Glutamatergic neuron (in vitro differentiated cells): ENCODE data around the gene BTBD16. TPM values are rescaled to one million over a fixed set of nuclear protein-coding genes. Genes with fewer than 3 reads are reported as not detected.

Experiments used
- DNase-seq: peaks from one replicate; pipeline ENCODE4 v3.0.0; 2022
- H3K27ac Mint-ChIP-seq: one replicate; pipeline ENCODE4 v1.8.0; 2020; ENCODE audit warnings: mild to moderate bottlenecking, mixed read lengths, inconsistent platforms; ENCODE audit not compliant: unreplicated experiment
- H3K27me3 Mint-ChIP-seq: one replicate; pipeline ENCODE4 v1.8.0; 2020; ENCODE audit warnings: mild to moderate bottlenecking, moderate library complexity, mixed read lengths, inconsistent platforms; ENCODE audit not compliant: unreplicated experiment
- H3K36me3 Mint-ChIP-seq: one replicate; pipeline ENCODE4 v1.8.0; 2020; ENCODE audit warnings: mild to moderate bottlenecking, mixed read lengths, inconsistent platforms; ENCODE audit not compliant: unreplicated experiment
- H3K4me1 Mint-ChIP-seq: one replicate; pipeline ENCODE4 v1.8.0; 2020; ENCODE audit warnings: mild to moderate bottlenecking, low read depth, mixed read lengths, inconsistent platforms; ENCODE audit not compliant: unreplicated experiment
- H3K4me3 Mint-ChIP-seq: one replicate; pipeline ENCODE4 v1.8.0; 2020; ENCODE audit warnings: mild to moderate bottlenecking, mixed read lengths, inconsistent platforms; ENCODE audit not compliant: unreplicated experiment
- H3K9me3 Mint-ChIP-seq: one replicate; pipeline ENCODE4 v1.8.0; 2020; ENCODE audit warnings: mild to moderate bottlenecking, moderate library complexity, mixed read lengths, inconsistent platforms; ENCODE audit not compliant: unreplicated experiment
- CTCF ChIP-seq: fragments of 200-600 bp; sonication (generic); IDR thresholded peaks from one replicate; pipeline ENCODE4 v1.5.0; 2021; ENCODE audit not compliant: partially characterized antibody, unreplicated experiment
- total RNA-seq: library from RNA; stranded (reverse); fragmentation: NEBNext Ultra II Directional; extraction: Animal tissue kit (Norgen Biotek cat#: 25700); gene quantifications from one replicate; pipeline ENCODE4 v1.2.1, GENCODE V29; 2021; ENCODE audit not compliant: unreplicated experiment

The BTBD16 gene
- total RNA-seq, 1 donor from 2014 or later: 0.98 TPM

GRCh38 chr10:122381680-122382079, 110.6 kb downstream of the BTBD16 start:
- Mint-ChIP-seq H3K36me3 (peaks cover 4% of the 10 kb centered on the region), H3K4me1 (peaks cover 2% of the 10 kb centered on the region), H3K27me3 (no peaks in the 10 kb centered on the region), H3K9me3 (peaks cover 2% of the 10 kb centered on the region), H3K27ac (no peak overlapping the region), H3K4me3 (no peak overlapping the region)
- DNase-seq: no peak
- TF ChIP-seq CTCF: no peak

DNA sequence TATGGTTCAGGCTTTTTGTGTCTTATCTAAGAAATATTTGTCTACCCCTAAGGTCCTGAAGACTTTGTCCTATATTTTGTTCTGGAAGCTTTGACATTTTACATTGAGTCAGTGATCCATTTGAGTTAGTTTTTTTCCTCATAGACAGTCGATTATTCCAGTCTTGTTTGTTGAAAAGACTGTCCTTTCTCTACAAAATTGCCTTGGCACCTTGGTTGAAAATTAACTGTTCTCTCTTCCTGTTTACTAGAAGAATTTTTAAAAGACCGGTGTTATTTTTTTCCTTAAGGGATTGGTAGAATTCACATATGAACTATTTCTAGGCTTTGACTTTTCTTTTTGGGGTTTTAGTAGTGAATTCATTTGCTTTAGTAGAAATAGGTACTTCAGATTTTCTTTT, 115.4 kb downstream of the BTBD16 start:
- peaks cover 2% of the 10 kb centered on the region for H3K4me1 Mint-ChIP-seq
- no peak overlapping the region for H3K27ac Mint-ChIP-seq
- TF ChIP-seq CTCF: no peak
- H3K27me3 Mint-ChIP-seq: no peaks in the 10 kb centered on the region
- no peaks in the 10 kb centered on the region for H3K36me3 Mint-ChIP-seq
- H3K9me3 Mint-ChIP-seq: no peaks in the 10 kb centered on the region
- no peak for DNase-seq
- no peak overlapping the region for H3K4me3 Mint-ChIP-seq

GRCh38 chr10:122387572-122387971, 116.5 kb downstream of the BTBD16 start:
- Mint-ChIP-seq H3K27ac (no peak overlapping the region), H3K4me1 (peaks cover 2% of the 10 kb centered on the region), H3K9me3 (no peaks in the 10 kb centered on the region), H3K36me3 (no peaks in the 10 kb centered on the region), H3K27me3 (no peaks in the 10 kb centered on the region), H3K4me3 (no peak overlapping the region)
- DNase-seq: no peak
- TF ChIP-seq CTCF: no peak

Other genes with a start within 250 kb of the BTBD16 start
- gene PLEKHA1, start 103.4 kb downstream of the BTBD16 start, total RNA-seq: 31.4 TPM
- gene ARMS2, start 183.4 kb downstream of the BTBD16 start, total RNA-seq: not detected
- gene HTRA1, start 190.3 kb downstream of the BTBD16 start, total RNA-seq: 1.4 TPM